ENCODE data around the gene IGF2BP2.

GRCh38 chr3:185721970-185722369 is 102.9 kb downstream of the IGF2BP2 start:
- TF ChIP-seq CTCF (IDR thresholded peaks at IDR 0.05; ENCODE audit: insufficient read depth, low read length) (no peak), GABPA (IDR thresholded peaks at IDR 0.05; ENCODE audit: low read depth) (no peak), POLR2AphosphoS5 (IDR thresholded peaks at IDR 0.05; ENCODE audit: low read depth) (no peak), REST (IDR thresholded peaks at IDR 0.05; ENCODE audit: insufficient replicate concordance, low read depth) (no peak), SPI1 (IDR thresholded peaks at IDR 0.05; ENCODE audit: borderline replicate concordance, low read depth) (no peak)

Data from HL-60 (cell line).